Neural cell (in vitro differentiated cells): ENCODE results near the gene USP40. TPM values are rescaled to one million over a fixed set of nuclear protein-coding genes. Genes with fewer than 3 reads are reported as not detected.

ENCODE experiments used
- H2AFZ ChIP-seq: fragments of 200-600, 300-800 bp; sonication (generic), shearing (Covaris generic); 2 replicates; pipeline ENCODE4 v1.6.0; 2014; ENCODE audit warnings: low read depth, mild to moderate bottlenecking, antibody characterized with exemption, low read length, moderate library complexity
- H3F3A ChIP-seq: fragments of 200-600 bp; shearing (Covaris generic); 2 replicates; pipeline ENCODE4 v1.6.1; 2016; ENCODE audit warnings: mild to moderate bottlenecking, moderate library complexity, mixed read lengths, antibody characterized with exemption, low read length; ENCODE audit not compliant: insufficient read depth, poor library complexity, severe bottlenecking
- H3K27ac ChIP-seq: fragments of 200-600, 300-800 bp; sonication (generic), shearing (Covaris generic); 2 replicates; pipeline ENCODE4 v1.5.1; 2014; ENCODE audit warnings: mild to moderate bottlenecking, low read length, moderate library complexity
- H3K27me3 ChIP-seq: fragments of 300-800, 200-600 bp; sonication (generic), shearing (Covaris generic); 2 replicates; pipeline ENCODE4 v1.6.0; 2014; ENCODE audit warnings: mild to moderate bottlenecking, low read depth, low read length, moderate library complexity; ENCODE audit not compliant: insufficient read depth
- H3K36me3 ChIP-seq: fragments of 300-800, 200-600 bp; sonication (generic), shearing (Covaris generic); 2 replicates; pipeline ENCODE4 v1.5.1; 2014; ENCODE audit warnings: mild to moderate bottlenecking, antibody characterized with exemption, low read length, moderate library complexity; ENCODE audit not compliant: insufficient read depth
- H3K4me2 ChIP-seq: fragments of 300-800, 200-600 bp; sonication (generic), shearing (Covaris generic); 2 replicates; pipeline ENCODE4 v1.6.0; 2014; ENCODE audit warnings: mild to moderate bottlenecking, low read length
- H3K4me3 ChIP-seq: fragments of 300-800, 200-600 bp; sonication (generic), shearing (Covaris generic); 2 replicates; pipeline ENCODE4 v1.5.1; 2014; ENCODE audit warnings: mild to moderate bottlenecking, low read length, moderate library complexity
- H3K79me2 ChIP-seq: fragments of 200-600 bp; shearing (Covaris generic); replicated peaks from 2 replicates; pipeline ENCODE4 v1.6.0; 2014; ENCODE audit warnings: mild to moderate bottlenecking, low read length, moderate library complexity; ENCODE audit not compliant: insufficient read depth
- H3K9ac ChIP-seq: fragments of 300-800, 200-600 bp; sonication (generic), shearing (Covaris generic); 2 replicates; pipeline ENCODE4 v1.6.1; 2016; ENCODE audit warnings: mild to moderate bottlenecking, low read length, mixed read lengths
- H3K9me2 ChIP-seq: fragments of 200-600 bp; shearing (Covaris generic); 2 replicates; pipeline ENCODE4 v1.6.1; 2016; ENCODE audit warnings: mild to moderate bottlenecking, low read length, mixed read lengths; ENCODE audit not compliant: insufficient read depth
- H3K9me3 ChIP-seq: fragments of 200-600, 300-800 bp; sonication (generic), shearing (Covaris generic); 2 replicates; pipeline ENCODE4 v1.6.1; 2016; ENCODE audit warnings: mild to moderate bottlenecking, mixed run types, low read length, moderate library complexity, mixed read lengths
- H4K20me1 ChIP-seq: fragments of 200-600 bp; shearing (Covaris generic); 2 replicates; pipeline ENCODE4 v1.6.1; 2016; ENCODE audit warnings: mild to moderate bottlenecking, mixed run types; ENCODE audit not compliant: insufficient read depth
- CTCF ChIP-seq: fragments of 450-650 bp; IDR thresholded peaks from 2 replicates; pipeline ENCODE4 v1.5.1; 2014; ENCODE audit warnings: antibody characterized with exemption, mild to moderate bottlenecking, moderate library complexity; ENCODE audit not compliant: poor library complexity, severe bottlenecking
- EP300 ChIP-seq: fragments of 450-650 bp; conservative IDR thresholded peaks from 2 replicates; pipeline ENCODE4 v1.6.1; 2014; ENCODE audit warnings: antibody characterized with exemption, mild to moderate bottlenecking, moderate library complexity; ENCODE audit not compliant: poor library complexity, severe bottlenecking
- EZH2 ChIP-seq: fragments of 200-600, 300-800 bp; shearing (Covaris generic), sonication (generic); IDR thresholded peaks from 2 replicates; pipeline ENCODE4 v1.6.1; 2014; ENCODE audit warnings: antibody characterized with exemption, low read length, borderline replicate concordance, mild to moderate bottlenecking; ENCODE audit not compliant: insufficient read depth, poor library complexity, severe bottlenecking
- MXI1 ChIP-seq: fragments of 450-650 bp; conservative IDR thresholded peaks from 2 replicates; pipeline ENCODE4 v1.6.1; 2014; ENCODE audit warnings: antibody characterized with exemption, mild to moderate bottlenecking; ENCODE audit not compliant: poor library complexity, severe bottlenecking
- POLR2AphosphoS5 ChIP-seq: IDR thresholded peaks from 2 replicates; pipeline ENCODE4 v1.6.1; 2012
- RAD21 ChIP-seq: fragments of 450-650 bp; conservative IDR thresholded peaks from 2 replicates; pipeline ENCODE4 v1.6.1; 2014; ENCODE audit warnings: antibody characterized with exemption, mild to moderate bottlenecking, moderate library complexity
- REST ChIP-seq: IDR thresholded peaks from 2 replicates; pipeline ENCODE4 v1.6.1; 2012; ENCODE audit warnings: borderline replicate concordance
- SMC3 ChIP-seq: fragments of 450-650 bp; conservative IDR thresholded peaks from 2 replicates; pipeline ENCODE4 v1.6.1; 2014; ENCODE audit warnings: antibody characterized with exemption, mild to moderate bottlenecking, moderate library complexity; ENCODE audit not compliant: poor library complexity
- TAF1 ChIP-seq: IDR thresholded peaks from 2 replicates; pipeline ENCODE4 v1.6.1; 2012; ENCODE audit warnings: low read depth
- polyA plus RNA-seq: library from polyadenylated mRNA; depleted of rRNA; stranded (reverse); fragments of >200 nt; gene quantifications from 2 replicates; pipeline ENCODE4 v1.2.3, GENCODE V29; 2014

USP40 gene
- polyA plus RNA-seq, 1 donor from 2014 or later, result 33.3 TPM

GRCh38 chr2:233489143-233489542, 77.4 kb downstream of the USP40 start:
- H3K4me2 ChIP-seq, result no peak overlapping the region
- H3K27ac ChIP-seq, result no peak overlapping the region

GRCh38 chr2:233487748-233488345, 78.7 kb downstream of the USP40 start:
- H3F3A ChIP-seq, result no peaks in the 10 kb centered on the region
- H3K79me2 ChIP-seq, result no peaks in the 10 kb centered on the region
- H2AFZ ChIP-seq, result no peak overlapping the region
- no peaks in the 10 kb centered on the region for H3K9me3 ChIP-seq
- no peak overlapping the region for H3K27ac ChIP-seq
- H3K9me2 ChIP-seq, result no peaks in the 10 kb centered on the region
- H4K20me1 ChIP-seq, result no peaks in the 10 kb centered on the region
- no peak overlapping the region for H3K4me2 ChIP-seq
- H3K9ac ChIP-seq, result no peak overlapping the region
- no peak overlapping the region for H3K4me3 ChIP-seq
- H3K36me3 ChIP-seq, result peaks cover 7% of the 10 kb centered on the region
- H3K27me3 ChIP-seq, result no peaks in the 10 kb centered on the region
- TF ChIP-seq REST, result no peak
- TF ChIP-seq POLR2AphosphoS5, result no peak
- TF ChIP-seq EZH2, result no peak
- TF ChIP-seq TAF1, result no peak
- no peak for TF ChIP-seq MXI1
- TF ChIP-seq SMC3, result no peak

More at GRCh38 chr2:233489143-233489542, 77.4 kb downstream of the USP40 start:
- peaks cover 7% of the 10 kb centered on the region for H3K36me3 ChIP-seq
- no peaks in the 10 kb centered on the region for H4K20me1 ChIP-seq
- no peaks in the 10 kb centered on the region for H3K27me3 ChIP-seq
- no peaks in the 10 kb centered on the region for H3K9me3 ChIP-seq
- H2AFZ ChIP-seq, result no peak overlapping the region
- no peaks in the 10 kb centered on the region for H3K9me2 ChIP-seq
- TF ChIP-seq RAD21 (no peak), SMC3 (no peak), EP300 (no peak), MXI1 (no peak), POLR2AphosphoS5 (no peak), EZH2 (no peak), REST (no peak), CTCF (no peak), TAF1 (no peak)
- H3F3A ChIP-seq, result no peaks in the 10 kb centered on the region
- H3K79me2 ChIP-seq, result no peaks in the 10 kb centered on the region
- H3K9ac ChIP-seq, result no peak overlapping the region
- H3K4me3 ChIP-seq, result no peak overlapping the region
